Measurements from ENCODE around the gene ZSCAN22. TPM values are rescaled to one million over a fixed set of nuclear protein-coding genes. Genes with fewer than 3 reads are reported as not detected.
"Not testable (repeated sequence)": the region's sequence is repeated elsewhere in the genome, so short reads cannot be mapped to it uniquely, and the experiment has no call there.

Gene ZSCAN22
- total RNA-seq, 2 donors from 2014 or later = 1.5 to 1.7 TPM

GRCh38 chr19:58304748-58305064, 22.1 kb upstream of the ZSCAN22 start:
- Mint-ChIP-seq H3K4me1 (peaks cover 32% of the 10 kb centered on the region), H3K27me3 (no peaks in the 10 kb centered on the region), H3K36me3 (ENCODE audit: low read depth) (peaks cover 6% of the 10 kb centered on the region), H3K27ac (peak overlapping the region; percentile 97), H3K4me3 (peak overlapping the region; percentile 99)
- H3K9me3 ChIP-seq (ENCODE audit: control insufficient read depth, low read length, poor library complexity, severe bottlenecking) = no peaks in the 10 kb centered on the region
- no peak for ATAC-seq
- no peak for DNase-seq

- H3K27me3 Mint-ChIP-seq = no peaks in the 10 kb centered on the region
- H3K27ac Mint-ChIP-seq = peak within 1 kb of the TSS; percentile 97
- H3K9me3 ChIP-seq (ENCODE audit: control insufficient read depth, low read length, poor library complexity, severe bottlenecking) = no peaks in the 10 kb centered on the region
- peaks cover 32% of the 10 kb centered on the region for H3K4me1 Mint-ChIP-seq
- peak within 1 kb of the TSS; percentile 99 for H3K4me3 Mint-ChIP-seq
- H3K36me3 Mint-ChIP-seq (ENCODE audit: low read depth) = peaks cover 9% of the 10 kb centered on the region
- peak; percentile 83 to 88 (median 87) for DNase-seq
- peak; percentile 98 for ATAC-seq
These were observed 21.5 kb upstream of the ZSCAN22 start, which contains the start of gene ERVK3-1 for GRCh38 chr19:58305065-58305931. TSS of gene ERVK3-1 (plus strand) at chr19:58305377. CDS start at chr19:58312169, 6,792 bp downstream.

GRCh38 chr19:58305932-58306323, 20.9 kb upstream of the ZSCAN22 start:
- Mint-ChIP-seq H3K4me1 (peaks cover 32% of the 10 kb centered on the region), H3K27ac (peak overlapping the region; percentile 97), H3K36me3 (ENCODE audit: low read depth) (peaks cover 9% of the 10 kb centered on the region), H3K27me3 (no peaks in the 10 kb centered on the region), H3K4me3 (peak overlapping the region; percentile 99)
- no peaks in the 10 kb centered on the region for H3K9me3 ChIP-seq (ENCODE audit: control insufficient read depth, low read length, poor library complexity, severe bottlenecking)
- no peak for DNase-seq
- no peak for ATAC-seq

GRCh38 chr19:58307736-58308135, 19.1 kb upstream of the ZSCAN22 start:
- H3K9me3 ChIP-seq (ENCODE audit: control insufficient read depth, low read length, poor library complexity, severe bottlenecking) = no peaks in the 10 kb centered on the region
- no peak overlapping the region for H3K4me3 Mint-ChIP-seq
- peaks cover 15% of the 10 kb centered on the region for H3K36me3 Mint-ChIP-seq (ENCODE audit: low read depth)
- ATAC-seq = no peak
- H3K4me1 Mint-ChIP-seq = peaks cover 34% of the 10 kb centered on the region
- H3K27ac Mint-ChIP-seq = no peak overlapping the region
- DNase-seq = no peak
- H3K27me3 Mint-ChIP-seq = no peaks in the 10 kb centered on the region

GRCh38 chr19:58310685-58311084, 16.1 kb upstream of the ZSCAN22 start:
- peaks cover 25% of the 10 kb centered on the region for H3K4me1 Mint-ChIP-seq
- not testable (repeated sequence) for H3K9me3 ChIP-seq (ENCODE audit: control insufficient read depth, low read length, poor library complexity, severe bottlenecking); ATAC-seq; H3K4me3 Mint-ChIP-seq; DNase-seq; H3K27me3 Mint-ChIP-seq
- peak overlapping the region; percentile 70 for H3K27ac Mint-ChIP-seq
- peaks cover 14% of the 10 kb centered on the region for H3K36me3 Mint-ChIP-seq (ENCODE audit: low read depth)

- Mint-ChIP-seq H3K4me1 (peaks cover 20% of the 10 kb centered on the region), H3K4me3 (no peak overlapping the region), H3K27me3 (no peaks in the 10 kb centered on the region), H3K36me3 (ENCODE audit: low read depth) (peaks cover 12% of the 10 kb centered on the region), H3K27ac (no peak overlapping the region)
- no peak for DNase-seq
- H3K9me3 ChIP-seq (ENCODE audit: control insufficient read depth, low read length, poor library complexity, severe bottlenecking) = no peaks in the 10 kb centered on the region
- ATAC-seq = no peak
These were observed 15.4 kb upstream of the ZSCAN22 start for GRCh38 chr19:58311345-58311865.

GRCh38 chr19:58315580-58315979, 11.2 kb upstream of the ZSCAN22 start:
- ATAC-seq (peak; percentile 21), DNase-seq (no peak)
- H3K9me3 ChIP-seq (ENCODE audit: control insufficient read depth, low read length, poor library complexity, severe bottlenecking) = no peaks in the 10 kb centered on the region
- Mint-ChIP-seq H3K27me3 (no peaks in the 10 kb centered on the region), H3K27ac (peak overlapping the region; percentile 16), H3K4me1 (peaks cover 7% of the 10 kb centered on the region), H3K36me3 (ENCODE audit: low read depth) (peaks cover 9% of the 10 kb centered on the region), H3K4me3 (no peak overlapping the region)

GRCh38 chr19:58317476-58318072, 9.2 kb upstream of the ZSCAN22 start:
- no peaks in the 10 kb centered on the region for H3K27me3 Mint-ChIP-seq
- ATAC-seq (no peak), DNase-seq (no peak)
- no peaks in the 10 kb centered on the region for H3K9me3 ChIP-seq (ENCODE audit: control insufficient read depth, low read length, poor library complexity, severe bottlenecking)
- H3K27ac Mint-ChIP-seq = peak overlapping the region; percentile 67
- H3K36me3 Mint-ChIP-seq (ENCODE audit: low read depth) = peaks cover 3% of the 10 kb centered on the region
- H3K4me1 Mint-ChIP-seq = peaks cover 4% of the 10 kb centered on the region
- H3K4me3 Mint-ChIP-seq = no peak overlapping the region

- Mint-ChIP-seq H3K27ac (no peak overlapping the region), H3K4me3 (no peak overlapping the region), H3K36me3 (ENCODE audit: low read depth) (peaks cover 5% of the 10 kb centered on the region), H3K27me3 (no peaks in the 10 kb centered on the region), H3K4me1 (peaks cover 4% of the 10 kb centered on the region)
- no peak for ATAC-seq
- DNase-seq = no peak
- H3K9me3 ChIP-seq (ENCODE audit: control insufficient read depth, low read length, poor library complexity, severe bottlenecking) = no peaks in the 10 kb centered on the region
These were observed 8.5 kb upstream of the ZSCAN22 start for GRCh38 chr19:58318297-58318696.

- peaks cover 5% of the 10 kb centered on the region for H3K36me3 Mint-ChIP-seq (ENCODE audit: low read depth)
- no peak overlapping the region for H3K4me3 Mint-ChIP-seq
- no peak for DNase-seq
- no peaks in the 10 kb centered on the region for H3K9me3 ChIP-seq (ENCODE audit: control insufficient read depth, low read length, poor library complexity, severe bottlenecking)
- H3K4me1 Mint-ChIP-seq = peaks cover 4% of the 10 kb centered on the region
- H3K27me3 Mint-ChIP-seq = no peaks in the 10 kb centered on the region
- ATAC-seq = no peak
- no peak overlapping the region for H3K27ac Mint-ChIP-seq
These were observed 7.6 kb upstream of the ZSCAN22 start for GRCh38 chr19:58319241-58319640.

- no peaks in the 10 kb centered on the region for H3K9me3 ChIP-seq (ENCODE audit: control insufficient read depth, low read length, poor library complexity, severe bottlenecking)
- Mint-ChIP-seq H3K4me1 (peaks cover under 1% of the 10 kb centered on the region), H3K27ac (no peak overlapping the region), H3K4me3 (no peak overlapping the region), H3K36me3 (ENCODE audit: low read depth) (peaks cover 2% of the 10 kb centered on the region), H3K27me3 (no peaks in the 10 kb centered on the region)
- ATAC-seq (no peak), DNase-seq (no peak)
These were observed 1.3 kb upstream of the ZSCAN22 start for GRCh38 chr19:58325311-58326022.

- DNase-seq (no peak), ATAC-seq (peak; percentile 39)
- peaks cover 2% of the 10 kb centered on the region for H3K36me3 Mint-ChIP-seq (ENCODE audit: low read depth)
- H3K27ac Mint-ChIP-seq = no peak overlapping the region
- H3K4me1 Mint-ChIP-seq = peaks cover 4% of the 10 kb centered on the region
- no peak overlapping the region for H3K4me3 Mint-ChIP-seq
- H3K27me3 Mint-ChIP-seq = no peaks in the 10 kb centered on the region
- H3K9me3 ChIP-seq (ENCODE audit: control insufficient read depth, low read length, poor library complexity, severe bottlenecking) = no peaks in the 10 kb centered on the region
These were observed 287 bp upstream of the ZSCAN22 start for GRCh38 chr19:58326501-58326913.

GRCh38 chr19:58328999-58329398, 2.2 kb downstream of the ZSCAN22 start:
- no peak overlapping the region for H3K4me3 Mint-ChIP-seq
- peak overlapping the region; percentile 49 for H3K27ac Mint-ChIP-seq
- ATAC-seq = no peak
- H3K27me3 Mint-ChIP-seq = no peaks in the 10 kb centered on the region
- no peak for DNase-seq
- H3K9me3 ChIP-seq (ENCODE audit: control insufficient read depth, low read length, poor library complexity, severe bottlenecking) = no peaks in the 10 kb centered on the region
- H3K4me1 Mint-ChIP-seq = peaks cover 5% of the 10 kb centered on the region
- H3K36me3 Mint-ChIP-seq (ENCODE audit: low read depth) = no peaks in the 10 kb centered on the region

Measured in T-helper 17 cell (primary cell).